PC-3 (cell line): ENCODE results near the gene FBXW5. TPM values are rescaled to one million over a fixed set of nuclear protein-coding genes. Genes with fewer than 3 reads are reported as not detected.

Experiments used
- ATAC-seq: fragments of 200-7000 bp; cut with Tn5 transposase; 2 replicates; pipeline ENCODE4 v1.9.1; 2020; ENCODE audit warnings: mild to moderate bottlenecking, moderate library complexity
- BruUV-seq: library from RNA; stranded (reverse); fragments of 400-500 nt; replicated peaks from 2 replicates; lab custom pipeline; 2021; lab: Mats Ljungman, UMichigan
- CTCF ChIA-PET: fragments of 300-600 bp; sonication (Branson Sonifier 250); formaldehyde crosslinking; loops from one replicate; lab custom pipeline; 2022; ENCODE audit warnings: antibody characterized with exemption; lab: Charles Lee
- POLR2A ChIA-PET: fragments of 300-600 bp; sonication (Branson Sonifier 250); formaldehyde crosslinking; loops from one replicate; lab custom pipeline; 2022; ENCODE audit warnings: antibody characterized with exemption; ENCODE audit not compliant: unreplicated experiment; lab: Charles Lee
- DNase-seq: peaks from one replicate; pipeline ENCODE4 v3.0.0-alpha.2; 2015
- H2AFZ ChIP-seq: fragments of 300-600 bp; sonication (generic); 2 replicates; pipeline ENCODE4 v1.6.0; 2016; ENCODE audit warnings: antibody characterized with exemption, low read length
- H3F3A ChIP-seq: fragments of 300-600 bp; sonication (generic); one replicate; pipeline ENCODE4 v1.6.0; 2017; ENCODE audit warnings: antibody characterized with exemption, low read length, control low read depth, mild to moderate bottlenecking; ENCODE audit not compliant: unreplicated experiment
- H3K27ac ChIP-seq: fragments of 300-600 bp; sonication (generic); 2 replicates; pipeline ENCODE4 v1.5.1; 2016; ENCODE audit warnings: mild to moderate bottlenecking, low read length
- H3K27me3 ChIP-seq: fragments of 300-600 bp; sonication (generic); 2 replicates; pipeline ENCODE4 v1.6.1; 2016; ENCODE audit warnings: low read length, mixed read lengths
- H3K36me3 ChIP-seq: fragments of 300-600 bp; sonication (generic); 2 replicates; pipeline ENCODE4 v1.6.1; 2016; ENCODE audit warnings: low read depth, mixed run types, low read length, mixed read lengths
- H3K4me1 ChIP-seq: fragments of 300-600 bp; sonication (generic); 2 replicates; pipeline ENCODE4 v1.5.1; 2016; ENCODE audit warnings: low read length; ENCODE audit not compliant: insufficient read depth
- H3K4me2 ChIP-seq: fragments of 300-600 bp; sonication (generic); 2 replicates; pipeline ENCODE4 v1.6.0; 2016; ENCODE audit warnings: low read length
- H3K4me3 ChIP-seq: fragments of 300-600 bp; sonication (generic); 2 replicates; pipeline ENCODE4 v1.5.1; 2016; ENCODE audit warnings: mild to moderate bottlenecking, low read length, mixed read lengths
- H3K79me2 ChIP-seq: fragments of 300-600 bp; sonication (generic); 2 replicates; pipeline ENCODE4 v1.6.1; 2017; ENCODE audit warnings: low read length, mixed read lengths
- H3K9ac ChIP-seq: fragments of 300-600 bp; sonication (generic); 2 replicates; pipeline ENCODE4 v1.6.0; 2016; ENCODE audit warnings: mild to moderate bottlenecking, low read length
- H3K9me2 ChIP-seq: fragments of 300-600 bp; sonication (generic); replicated peaks from 2 replicates; pipeline ENCODE4 v1.6.1; 2016; ENCODE audit warnings: mixed run types, low read length, mixed read lengths
- H3K9me3 ChIP-seq: fragments of 300-600 bp; sonication (generic); 2 replicates; pipeline ENCODE4 v1.6.1; 2016; ENCODE audit warnings: low read length, mixed read lengths
- H4K20me1 ChIP-seq: fragments of 300-600 bp; sonication (generic); 2 replicates; pipeline ENCODE4 v1.6.1; 2016; ENCODE audit warnings: low read length, mixed read lengths
- CTCF ChIP-seq: fragments of 300-600 bp; sonication (generic); conservative IDR thresholded peaks from 2 replicates; pipeline ENCODE4 v1.5.1; 2017; ENCODE audit warnings: antibody characterized with exemption, low read depth, mild to moderate bottlenecking, low read length
- EZH2 ChIP-seq: fragments of 300-600 bp; sonication (generic); IDR thresholded peaks from one replicate; pipeline ENCODE4 v1.6.1; 2017; ENCODE audit warnings: antibody characterized with exemption, mild to moderate bottlenecking, low read length; ENCODE audit not compliant: unreplicated experiment
- EZH2phosphoT487 ChIP-seq: fragments of 300-600 bp; sonication (generic); IDR thresholded peaks from 2 replicates; pipeline ENCODE4 v1.6.1; 2018; ENCODE audit warnings: mild to moderate bottlenecking, antibody characterized with exemption, low read length, borderline replicate concordance
- intact Hi-C: fragments of 100-400 bp; cut with micrococcal nuclease; formaldehyde crosslinking; loops from 2 replicates; pipeline ENCODE4 v1.9.0; 2023
- total RNA-seq: library from RNA; depleted of rRNA; stranded (reverse); fragments of >200 nt; gene quantifications from 2 replicates; pipeline ENCODE4 v1.2.3, GENCODE V29; 2014

The FBXW5 gene
- total RNA-seq, 1 experiment from 2014 or later, result 138 TPM

- Histone ChIP-seq H3K4me2 (no peak overlapping the region), H2AFZ (no peak overlapping the region), H3K27ac (no peak overlapping the region), H3K27me3 (no peaks in the 10 kb centered on the region), H4K20me1 (no peaks in the 10 kb centered on the region), H3F3A (no peaks in the 10 kb centered on the region), H3K9ac (no peak overlapping the region), H3K9me3 (no peaks in the 10 kb centered on the region), H3K36me3 (no peaks in the 10 kb centered on the region; the same call in 1 of the 2 replicates), H3K4me1 (peaks cover 9% of the 10 kb centered on the region; the same call in 1 of the 2 replicates), H3K4me3 (no peak overlapping the region), H3K79me2 (peaks cover 15% of the 10 kb centered on the region), H3K9me2 (no peaks in the 10 kb centered on the region)
- BruUV-seq, result no TSS peak
- POLR2A ChIA-PET, result no interaction called here
- intact Hi-C loops, result no loop called here
- DNase-seq (no peak), ATAC-seq (no peak)
- TF ChIP-seq CTCF, result no peak
- CTCF ChIA-PET, result no interaction called here
These were observed 44.3 kb upstream of the FBXW5 start for GRCh38 chr9:136988872-136989271.

DNA sequence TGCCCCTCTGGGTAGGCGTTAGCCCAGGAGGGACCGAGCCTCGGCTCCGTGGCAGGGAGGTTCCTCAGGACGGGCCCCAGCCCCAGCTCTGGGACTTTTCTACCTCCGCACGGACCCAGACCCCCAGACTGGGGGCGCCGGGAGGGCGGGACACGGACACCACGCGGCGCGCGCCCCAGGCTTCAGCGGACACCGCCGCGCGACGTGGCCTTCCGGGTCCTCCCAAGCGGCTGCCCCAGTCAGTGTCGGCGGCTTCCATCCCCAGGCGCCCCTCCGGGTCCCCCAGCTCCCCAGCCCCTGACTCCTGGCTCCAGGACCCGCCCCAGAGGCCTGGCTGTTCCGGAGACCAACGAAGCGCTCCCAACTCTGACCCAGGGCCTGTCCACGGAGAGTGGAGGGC lies 41.3 kb upstream of the FBXW5 start:
- ChIA-PET CTCF (no interaction called here), POLR2A (no interaction called here)
- ATAC-seq, result no peak

GRCh38 chr9:136985027-136985602 lies 40.6 kb upstream of the FBXW5 start:
- CTCF ChIA-PET, result no interaction called here
- H4K20me1 ChIP-seq, result no peaks in the 10 kb centered on the region

More for the DNA sequence above, 41.3 kb upstream of the FBXW5 start:
- no peak overlapping the region for H3K27ac ChIP-seq
- BruUV-seq, result no TSS peak
- no peak overlapping the region for H3K4me2 ChIP-seq
- no peak overlapping the region for H3K9ac ChIP-seq
- TF ChIP-seq CTCF, result no peak
- no peak for TF ChIP-seq EZH2
- TF ChIP-seq EZH2phosphoT487, result no peak
- no peak overlapping the region for H2AFZ ChIP-seq
- no peaks in the 10 kb centered on the region for H3K27me3 ChIP-seq
- no peak overlapping the region for H3K4me3 ChIP-seq
- H3K79me2 ChIP-seq, result no peaks in the 10 kb centered on the region
- no peaks in the 10 kb centered on the region for H3K9me2 ChIP-seq
- H3K4me1 ChIP-seq, result no peaks in the 10 kb centered on the region
- no peaks in the 10 kb centered on the region for H3F3A ChIP-seq
- no peaks in the 10 kb centered on the region for H4K20me1 ChIP-seq
- intact Hi-C loops, result no loop called here
- H3K9me3 ChIP-seq, result no peaks in the 10 kb centered on the region
- DNase-seq, result no peak
- H3K36me3 ChIP-seq, result no peaks in the 10 kb centered on the region

More at GRCh38 chr9:136985027-136985602, 40.6 kb upstream of the FBXW5 start:
- H3K27ac ChIP-seq, result no peak overlapping the region
- H3K9me3 ChIP-seq, result no peaks in the 10 kb centered on the region
- H3K9ac ChIP-seq, result no peak overlapping the region
- no peaks in the 10 kb centered on the region for H3F3A ChIP-seq
- no peaks in the 10 kb centered on the region for H3K36me3 ChIP-seq
- intact Hi-C loops, result no loop called here
- no peak for DNase-seq
- BruUV-seq, result no TSS peak
- no peaks in the 10 kb centered on the region for H3K4me1 ChIP-seq
- TF ChIP-seq EZH2 (no peak), EZH2phosphoT487 (no peak), CTCF (no peak)
- no peaks in the 10 kb centered on the region for H3K27me3 ChIP-seq
- no peak overlapping the region for H2AFZ ChIP-seq
- H3K9me2 ChIP-seq, result no peaks in the 10 kb centered on the region
- no peak overlapping the region for H3K4me2 ChIP-seq
- H3K4me3 ChIP-seq, result no peak overlapping the region
- no peaks in the 10 kb centered on the region for H3K79me2 ChIP-seq
- ATAC-seq, result no peak
- POLR2A ChIA-PET, result no interaction called here
